Bronchial epithelial cell (primary cell): ENCODE measurements around the gene LAMC3. TPM values are rescaled to one million over a fixed set of nuclear protein-coding genes. Genes with fewer than 3 reads are reported as not detected.

Source experiments
- DNase-seq: peaks from one replicate; pipeline ENCODE4 v3.0.0-alpha.2; 2010; ENCODE audit warnings: low read depth
- FAIRE-seq: peaks from 2 replicates; lab custom pipeline; 2011; peaks lifted over from hg19 to GRCh38; lab: Jason Lieb, UNC
- H3K27me3 ChIP-seq: 2 replicates; pipeline ENCODE4 v1.5.1; 2011; ENCODE audit warnings: low read length; ENCODE audit not compliant: control insufficient read depth, insufficient read depth
- H3K36me3 ChIP-seq: 2 replicates; pipeline ENCODE4 v1.5.1; 2011; ENCODE audit warnings: low read length; ENCODE audit not compliant: control insufficient read depth, insufficient read depth
- H3K4me3 ChIP-seq: 2 replicates; pipeline ENCODE4 v1.5.1; 2011; ENCODE audit warnings: mild to moderate bottlenecking, low read depth, low read length, control low read depth
- CTCF ChIP-seq: IDR thresholded peaks from 2 replicates; pipeline ENCODE4 v1.5.1; 2011; ENCODE audit warnings: mild to moderate bottlenecking, moderate library complexity, low read length, control low read depth, inconsistent platforms; ENCODE audit not compliant: insufficient read depth, severe bottlenecking
- total RNA-seq: library from RNA; depleted of rRNA; stranded (reverse); fragments of >200 nt; gene quantifications from 2 replicates; pipeline ENCODE4 v1.2.1, GENCODE V29; 2014

LAMC3 gene
- total RNA-seq, 1 donor from 2014 or later: not detected

GRCh38 chr9:131104016-131104740, 95.2 kb downstream of the LAMC3 start:
- TF ChIP-seq CTCF: no peak
- no peaks in the 10 kb centered on the region for H3K27me3 ChIP-seq
- no peak for FAIRE-seq
- no peak overlapping the region for H3K4me3 ChIP-seq
- no peak for DNase-seq
- H3K36me3 ChIP-seq: no peaks in the 10 kb centered on the region

- Histone ChIP-seq H3K27me3 (no peaks in the 10 kb centered on the region), H3K4me3 (no peak overlapping the region), H3K36me3 (no peaks in the 10 kb centered on the region)
- no peak for TF ChIP-seq CTCF
- FAIRE-seq (no peak), DNase-seq (no peak)
These were observed 97.0 kb downstream of the LAMC3 start for GRCh38 chr9:131105952-131106351.

- Histone ChIP-seq H3K4me3 (no peak overlapping the region), H3K27me3 (no peaks in the 10 kb centered on the region), H3K36me3 (no peaks in the 10 kb centered on the region)
- TF ChIP-seq CTCF: no peak
- FAIRE-seq (no peak), DNase-seq (no peak)
These were observed 98.8 kb downstream of the LAMC3 start for GRCh38 chr9:131107760-131108159.

- no peak overlapping the region for H3K4me3 ChIP-seq
- TF ChIP-seq CTCF: no peak
- H3K27me3 ChIP-seq: no peaks in the 10 kb centered on the region
- FAIRE-seq (no peak), DNase-seq (no peak)
- H3K36me3 ChIP-seq: no peaks in the 10 kb centered on the region
These were observed 102.3 kb downstream of the LAMC3 start for GRCh38 chr9:131111186-131111853.

GRCh38 chr9:131111854-131112311, 102.9 kb downstream of the LAMC3 start:
- FAIRE-seq (no peak), DNase-seq (no peak)
- Histone ChIP-seq H3K4me3 (no peak overlapping the region), H3K36me3 (no peaks in the 10 kb centered on the region), H3K27me3 (no peaks in the 10 kb centered on the region)
- TF ChIP-seq CTCF: no peak
